ENCODE measurements around the gene KLHL30. TPM values are rescaled to one million over a fixed set of nuclear protein-coding genes. Genes with fewer than 3 reads are reported as not detected.

Gene KLHL30
- total RNA-seq, 1 donor from 2014 or later = 0.07 TPM

GRCh38 chr2:238101891-238102841 lies 36.3 kb upstream of the KLHL30 start:
- no peak overlapping the region for H3K27ac Mint-ChIP-seq
- H3K9me3 Mint-ChIP-seq = no peaks in the 10 kb centered on the region
- H3K36me3 Mint-ChIP-seq = no peaks in the 10 kb centered on the region

GRCh38 chr2:238102865-238103264 lies 35.6 kb upstream of the KLHL30 start:
- Mint-ChIP-seq H3K36me3 (no peaks in the 10 kb centered on the region), H3K27ac (no peak overlapping the region), H3K27me3 (no peaks in the 10 kb centered on the region), H3K4me3 (no peak overlapping the region), H3K9me3 (no peaks in the 10 kb centered on the region), H3K4me1 (ENCODE audit: unreplicated experiment) (peaks cover 10% of the 10 kb centered on the region)
- no peak for DNase-seq (ENCODE audit: extremely low spot score, unreplicated experiment)
- TF ChIP-seq CTCF (conservative IDR thresholded peaks at IDR 0.05) = no peak

More at GRCh38 chr2:238101891-238102841, 36.3 kb upstream of the KLHL30 start:
- TF ChIP-seq CTCF (conservative IDR thresholded peaks at IDR 0.05) = no peak
- DNase-seq (ENCODE audit: extremely low spot score, unreplicated experiment) = peak; percentile 68
- H3K27me3 Mint-ChIP-seq = no peaks in the 10 kb centered on the region
- peaks cover 7% of the 10 kb centered on the region for H3K4me1 Mint-ChIP-seq (ENCODE audit: unreplicated experiment)
- no peak overlapping the region for H3K4me3 Mint-ChIP-seq

GRCh38 chr2:238103465-238104225 lies 34.8 kb upstream of the KLHL30 start:
- H3K36me3 Mint-ChIP-seq = no peaks in the 10 kb centered on the region
- no peak overlapping the region for H3K27ac Mint-ChIP-seq
- H3K27me3 Mint-ChIP-seq = no peaks in the 10 kb centered on the region

GRCh38 chr2:238104226-238104690 lies 34.2 kb upstream of the KLHL30 start:
- peaks cover 3% of the 10 kb centered on the region for H3K4me1 Mint-ChIP-seq (ENCODE audit: unreplicated experiment)
- no peak for TF ChIP-seq CTCF (conservative IDR thresholded peaks at IDR 0.05)
- H3K4me3 Mint-ChIP-seq = no peak overlapping the region
- H3K27me3 Mint-ChIP-seq = no peaks in the 10 kb centered on the region
- no peaks in the 10 kb centered on the region for H3K9me3 Mint-ChIP-seq
- DNase-seq (ENCODE audit: extremely low spot score, unreplicated experiment) = peak; percentile 67
- no peak overlapping the region for H3K27ac Mint-ChIP-seq
- H3K36me3 Mint-ChIP-seq = no peaks in the 10 kb centered on the region

More at GRCh38 chr2:238103465-238104225, 34.8 kb upstream of the KLHL30 start:
- H3K4me1 Mint-ChIP-seq (ENCODE audit: unreplicated experiment) = peaks cover 9% of the 10 kb centered on the region
- no peak for TF ChIP-seq CTCF (conservative IDR thresholded peaks at IDR 0.05)
- H3K4me3 Mint-ChIP-seq = no peak overlapping the region
- DNase-seq (ENCODE audit: extremely low spot score, unreplicated experiment) = peak; percentile 65
- H3K9me3 Mint-ChIP-seq = no peaks in the 10 kb centered on the region

- no peaks in the 10 kb centered on the region for H3K9me3 Mint-ChIP-seq
- H3K4me1 Mint-ChIP-seq (ENCODE audit: unreplicated experiment) = peaks cover 3% of the 10 kb centered on the region
- no peaks in the 10 kb centered on the region for H3K27me3 Mint-ChIP-seq
- no peaks in the 10 kb centered on the region for H3K36me3 Mint-ChIP-seq
- TF ChIP-seq CTCF (conservative IDR thresholded peaks at IDR 0.05) = no peak
- DNase-seq (ENCODE audit: extremely low spot score, unreplicated experiment) = peak; percentile 64
- no peak overlapping the region for H3K4me3 Mint-ChIP-seq
- no peak overlapping the region for H3K27ac Mint-ChIP-seq
Measured at GRCh38 chr2:238104691-238105371, 33.6 kb upstream of the KLHL30 start.
